Left forelimb (tissue), 1 donor: ENCODE measurements around the gene PSKH1.
"Not testable (repeated sequence)": the region's sequence is repeated elsewhere in the genome, so short reads cannot be mapped to it uniquely, and the experiment has no call there.

Experiments
- DNase-seq: peaks from one replicate; pipeline ENCODE4 v3.0.0-alpha.2; 2018; ENCODE audit warnings: low spot score

PSKH1 gene

DNA sequence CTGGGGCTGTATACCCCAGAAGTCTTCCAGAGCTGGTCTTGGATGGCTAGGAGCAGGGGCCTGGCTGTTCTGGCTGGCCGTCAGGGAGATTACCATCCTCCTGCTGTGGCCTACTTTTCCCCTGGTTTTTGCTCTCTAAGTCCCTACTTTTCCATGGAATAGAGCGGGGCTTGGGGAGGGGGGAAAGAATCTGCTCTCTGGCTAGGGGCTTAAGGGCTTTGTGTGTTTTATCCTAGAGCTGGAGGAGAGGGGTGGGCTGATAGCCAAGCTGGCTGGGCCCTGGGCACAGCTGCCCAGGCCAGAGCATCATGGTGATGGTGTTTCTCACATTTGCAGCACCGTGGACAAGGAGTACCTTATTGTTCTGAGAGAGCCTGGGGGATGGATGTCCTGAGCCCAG is 4.7 kb upstream of the PSKH1 start:
- no peak for DNase-seq

DNA sequence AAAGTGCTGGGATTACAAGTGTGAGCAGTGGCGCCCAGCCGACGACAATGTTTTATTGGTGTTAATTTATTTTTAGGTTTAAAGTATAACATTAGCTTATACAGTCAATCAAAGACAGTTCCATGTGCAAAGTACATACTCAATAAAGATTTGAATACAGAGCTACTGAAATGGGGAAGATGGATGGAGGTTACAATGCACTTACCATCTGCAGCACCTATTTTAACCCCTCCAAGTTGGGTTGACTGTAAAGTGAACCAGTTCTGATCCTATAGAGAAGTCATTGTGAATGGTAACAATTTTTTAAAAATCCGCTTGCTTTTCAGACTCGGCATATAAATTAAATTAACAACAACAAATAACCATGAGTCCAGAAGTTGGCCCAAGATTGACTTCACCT is 679 bp upstream of the PSKH1 start:
- DNase-seq = no peak

DNA sequence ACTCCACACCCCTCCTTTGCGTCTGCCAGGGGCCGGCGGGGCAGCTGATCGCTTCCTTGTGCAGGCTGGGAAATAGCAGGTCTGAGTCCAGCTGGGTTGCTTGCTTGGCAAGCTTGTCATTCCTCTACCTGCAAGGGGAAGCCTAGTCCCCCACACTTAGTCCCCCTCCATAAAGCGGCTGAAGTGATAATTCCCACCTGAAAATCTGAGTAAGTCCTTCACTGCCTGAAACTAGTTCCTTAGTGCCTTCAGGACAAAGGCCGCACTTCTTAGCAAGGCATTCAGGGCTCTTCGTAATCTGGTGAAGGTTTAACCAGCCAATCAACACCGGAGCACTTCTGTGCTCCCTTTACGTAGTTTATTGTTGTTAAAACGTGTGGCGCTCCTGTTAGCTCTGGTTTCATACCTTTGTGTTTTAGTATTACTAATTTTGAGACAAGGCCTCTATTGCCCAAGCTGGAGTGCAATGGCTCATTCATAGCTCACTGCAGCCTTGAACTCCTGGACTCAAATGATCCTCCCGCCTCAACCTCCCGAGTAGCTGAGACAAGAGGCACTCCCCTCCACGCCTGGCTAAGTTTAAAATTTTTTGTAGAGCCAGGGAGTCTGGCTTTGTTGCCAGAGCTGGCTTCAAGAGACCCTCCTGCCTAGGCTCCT is 817 bp downstream of the PSKH1 start:
- no peak for DNase-seq

DNA sequence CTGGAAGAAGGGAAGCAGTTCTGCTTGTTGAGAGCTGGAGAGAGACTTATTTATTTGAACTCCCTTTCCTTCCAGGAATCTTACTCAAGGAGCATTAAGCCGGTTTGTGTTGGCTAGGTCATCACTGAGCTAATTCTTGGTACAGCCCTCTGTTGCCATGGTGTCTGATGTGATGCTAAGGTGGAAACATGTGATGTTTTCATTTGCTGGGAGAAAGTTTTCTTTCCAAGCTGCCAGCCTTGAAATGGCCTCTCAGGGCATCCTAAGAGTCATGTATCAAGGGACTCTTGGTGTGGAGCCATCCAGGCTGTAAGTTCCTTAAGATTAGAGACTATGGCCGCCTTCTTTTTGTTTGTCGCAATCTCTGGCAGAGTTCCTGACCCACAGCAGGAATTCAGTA is 4.2 kb downstream of the PSKH1 start:
- no peak for DNase-seq

DNA sequence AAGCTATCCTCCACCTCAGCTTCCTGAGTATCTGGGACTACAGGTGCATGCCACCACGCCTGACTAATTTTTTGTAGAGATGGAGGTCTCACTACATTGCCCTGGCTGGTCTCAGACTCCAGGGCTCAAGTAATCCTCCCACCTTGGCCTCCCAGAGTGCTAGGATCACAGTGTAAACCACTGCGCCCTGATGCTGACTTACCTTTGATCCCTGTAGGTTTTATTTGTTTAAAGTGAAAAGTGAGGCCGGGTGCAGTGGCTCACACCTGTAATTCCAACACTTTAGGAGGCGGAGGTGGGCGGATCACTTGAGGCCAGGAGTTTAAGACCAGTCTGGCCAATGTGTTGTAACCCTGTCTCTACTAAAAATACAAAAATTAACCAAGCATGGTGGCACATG is 8.7 kb downstream of the PSKH1 start:
- DNase-seq = no peak

DNA sequence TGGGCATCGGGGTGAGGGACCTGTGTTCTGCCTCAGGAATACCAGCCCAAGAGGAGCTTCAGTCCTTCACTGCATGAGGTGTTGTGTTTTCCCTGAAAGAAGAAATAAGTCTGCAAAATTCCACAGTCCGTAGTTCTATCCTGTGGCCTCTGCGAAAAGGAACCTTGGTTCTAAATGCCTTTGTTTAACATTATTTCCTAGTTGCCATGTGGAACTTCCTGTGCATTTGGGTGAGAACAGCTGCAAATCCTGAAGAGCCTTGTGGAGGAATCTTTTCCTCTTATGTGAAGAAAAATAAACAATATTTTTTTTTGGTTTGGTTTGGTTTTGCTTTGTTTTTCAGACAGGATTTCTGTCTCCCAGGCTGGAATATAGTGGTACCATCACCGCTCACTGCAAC is 9.8 kb downstream of the PSKH1 start:
- no peak for DNase-seq

DNA sequence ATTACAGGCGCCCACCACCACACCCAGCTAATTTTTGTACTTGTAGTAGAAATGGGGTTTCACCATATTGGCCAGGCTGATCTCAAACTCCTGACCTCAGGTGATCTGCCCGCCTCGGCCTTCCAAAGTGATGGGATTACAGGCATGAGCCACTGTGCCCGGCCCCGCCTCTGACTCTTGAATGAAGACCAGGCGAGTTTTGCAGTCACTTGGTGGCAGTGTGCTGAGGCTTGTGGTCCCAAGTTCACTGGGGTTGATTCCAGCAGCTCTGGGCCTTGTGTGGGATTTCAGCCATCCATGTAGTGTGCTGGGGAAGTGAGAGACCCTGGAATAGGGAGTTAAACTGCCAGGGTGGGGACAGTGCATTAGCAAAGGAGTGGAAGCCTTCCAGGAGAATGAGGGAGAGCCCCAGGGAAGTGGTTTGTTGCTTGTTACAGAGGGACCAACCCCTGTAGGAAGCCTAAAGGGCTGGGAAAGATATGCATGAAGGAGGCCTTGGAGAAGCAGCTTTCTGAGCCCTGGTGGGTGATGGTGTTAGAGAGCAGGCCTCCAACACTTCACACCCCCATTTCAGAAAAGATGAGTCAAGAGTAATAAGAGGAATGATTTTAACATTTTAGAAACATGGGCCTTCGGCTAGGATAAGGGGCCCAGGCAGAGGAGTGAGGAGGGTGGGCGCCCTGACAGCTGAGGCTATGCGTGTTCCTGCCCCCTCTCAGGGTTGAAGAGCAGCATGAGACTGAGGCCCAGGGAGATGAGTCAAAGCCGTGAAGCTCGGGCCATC is 14.5 kb downstream of the PSKH1 start:
- no peak for DNase-seq

DNA sequence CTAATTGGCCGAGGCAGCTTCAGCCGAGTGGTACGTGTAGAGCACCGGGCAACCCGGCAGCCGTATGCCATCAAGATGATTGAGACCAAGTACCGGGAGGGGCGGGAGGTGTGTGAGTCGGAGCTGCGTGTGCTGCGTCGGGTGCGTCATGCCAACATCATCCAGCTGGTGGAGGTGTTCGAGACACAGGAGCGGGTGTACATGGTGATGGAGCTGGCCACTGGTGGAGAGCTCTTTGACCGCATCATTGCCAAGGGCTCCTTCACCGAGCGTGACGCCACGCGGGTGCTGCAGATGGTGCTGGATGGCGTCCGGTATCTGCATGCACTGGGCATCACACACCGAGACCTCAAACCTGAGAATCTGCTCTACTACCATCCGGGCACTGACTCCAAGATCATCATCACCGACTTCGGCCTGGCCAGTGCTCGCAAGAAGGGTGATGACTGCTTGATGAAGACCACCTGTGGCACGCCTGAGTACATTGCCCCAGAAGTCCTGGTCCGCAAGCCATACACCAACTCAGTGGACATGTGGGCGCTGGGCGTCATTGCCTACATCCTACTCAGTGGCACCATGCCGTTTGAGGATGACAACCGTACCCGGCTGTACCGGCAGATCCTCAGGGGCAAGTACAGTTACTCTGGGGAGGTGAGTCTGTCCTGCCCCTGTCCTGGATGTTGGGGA is 16.1 kb downstream of the PSKH1 start:
- no peak for DNase-seq

DNA sequence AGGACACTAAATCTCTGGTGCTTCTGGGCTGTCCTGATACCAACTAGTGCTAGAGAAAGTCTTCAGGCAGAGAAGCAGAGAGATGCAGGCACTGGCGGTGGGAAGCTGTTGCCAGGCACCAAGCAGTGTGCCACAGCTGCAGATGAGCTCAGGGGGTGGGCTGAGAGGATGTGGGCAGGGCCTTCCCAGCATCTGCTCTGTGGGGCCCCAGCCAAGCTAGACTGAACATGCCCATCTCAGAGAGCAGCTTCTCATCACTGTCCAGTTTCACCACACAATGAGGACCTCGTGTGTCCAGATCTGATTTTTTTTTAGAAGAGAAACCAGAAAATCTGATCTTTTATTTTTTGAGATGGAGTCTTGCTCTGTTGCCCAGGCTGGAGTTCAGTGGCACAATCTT is 17.1 kb downstream of the PSKH1 start:
- no peak for DNase-seq

DNA sequence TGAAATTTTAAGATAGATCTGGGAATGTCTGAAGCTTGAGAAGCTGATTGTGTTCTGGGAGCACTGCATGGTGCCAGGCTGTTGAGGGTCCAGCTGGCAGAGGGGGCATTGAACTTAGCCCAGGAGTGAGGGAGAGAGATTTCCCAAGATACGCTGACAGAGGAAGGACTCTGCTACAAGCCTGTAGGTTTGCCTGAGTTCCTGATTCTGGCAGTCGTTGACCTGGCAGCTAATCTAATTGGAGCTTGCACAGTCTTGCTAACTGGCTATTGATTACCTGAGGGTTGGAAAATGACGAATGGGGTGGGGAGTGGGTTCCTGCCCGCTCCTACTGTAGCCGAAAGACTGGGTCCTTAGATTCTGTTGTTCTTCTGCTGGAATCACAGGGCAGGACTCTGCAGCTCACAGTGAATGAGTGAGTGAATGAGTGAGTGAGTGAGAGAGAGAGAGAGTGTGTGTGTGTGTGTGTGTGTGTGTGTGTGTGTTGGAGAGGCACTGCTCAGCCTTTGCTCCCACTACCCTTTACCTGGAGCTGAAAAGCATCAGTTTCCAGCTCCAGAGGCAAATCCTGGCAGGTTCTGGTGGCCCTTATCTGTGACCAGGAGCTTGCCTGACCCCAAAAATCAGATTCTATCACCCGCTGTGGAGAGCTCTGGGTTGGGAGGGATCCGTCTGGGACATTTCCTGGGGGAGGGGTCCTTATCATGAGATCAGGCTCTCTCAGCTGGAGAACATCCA is 21.9 kb downstream of the PSKH1 start:
- DNase-seq = no peak

DNA sequence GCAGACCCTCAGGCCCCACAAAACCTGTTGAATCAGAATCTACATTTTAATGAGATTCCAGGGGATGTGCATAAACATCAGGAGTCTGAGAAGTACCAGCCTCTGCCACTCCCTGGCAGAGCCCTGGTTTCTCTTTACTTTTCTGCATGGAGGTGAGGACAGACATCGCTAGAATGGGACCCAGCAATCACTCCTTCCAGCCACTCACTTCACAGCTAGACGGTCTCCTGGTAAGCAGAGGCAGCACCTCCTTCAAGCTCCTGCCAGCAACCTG is 22.4 kb downstream of the PSKH1 start:
- not testable (repeated sequence) for DNase-seq

DNA sequence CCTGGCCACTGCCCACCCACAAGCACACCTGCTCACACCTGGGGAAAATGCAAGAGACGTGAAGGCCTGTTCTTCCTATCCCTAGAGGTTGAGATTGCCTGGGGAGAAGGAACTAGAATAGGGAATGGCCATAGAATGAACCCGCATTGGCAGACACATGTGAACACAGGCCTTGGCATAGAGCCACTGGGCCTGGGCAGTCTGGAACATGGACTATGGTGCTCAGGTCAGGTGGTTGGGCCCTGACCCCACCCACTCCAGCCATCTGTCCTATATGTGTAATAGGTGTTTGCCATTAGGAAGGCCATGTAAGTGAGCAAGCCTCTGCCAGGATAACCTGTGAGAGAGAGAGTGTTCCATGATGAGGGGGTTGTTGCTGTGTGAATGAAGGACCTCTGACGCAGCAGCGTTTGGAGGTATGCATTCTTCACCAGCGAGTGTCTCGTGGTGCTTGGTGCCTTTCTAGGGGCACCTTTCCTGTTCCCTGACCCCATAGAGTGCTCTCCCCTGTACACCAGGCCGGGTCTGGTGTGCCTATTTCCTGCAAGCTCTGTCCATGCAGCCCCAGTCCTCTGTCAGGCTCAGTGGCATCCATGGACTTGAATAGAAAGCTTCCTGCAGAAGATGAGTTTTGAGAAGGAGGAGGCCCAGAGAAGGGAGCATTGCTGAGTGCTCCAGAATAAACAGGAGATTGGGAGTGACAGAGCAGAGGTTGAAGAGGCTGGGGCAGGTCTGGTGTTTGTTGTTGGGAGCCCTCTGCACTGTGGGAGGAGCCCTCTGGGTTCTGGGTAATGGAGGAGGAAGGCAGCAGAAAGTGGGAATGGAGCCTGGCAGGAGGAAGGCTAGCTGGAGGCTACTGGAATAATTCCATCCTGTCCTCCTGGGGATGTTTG is 23.0 kb downstream of the PSKH1 start:
- no peak for DNase-seq

DNA sequence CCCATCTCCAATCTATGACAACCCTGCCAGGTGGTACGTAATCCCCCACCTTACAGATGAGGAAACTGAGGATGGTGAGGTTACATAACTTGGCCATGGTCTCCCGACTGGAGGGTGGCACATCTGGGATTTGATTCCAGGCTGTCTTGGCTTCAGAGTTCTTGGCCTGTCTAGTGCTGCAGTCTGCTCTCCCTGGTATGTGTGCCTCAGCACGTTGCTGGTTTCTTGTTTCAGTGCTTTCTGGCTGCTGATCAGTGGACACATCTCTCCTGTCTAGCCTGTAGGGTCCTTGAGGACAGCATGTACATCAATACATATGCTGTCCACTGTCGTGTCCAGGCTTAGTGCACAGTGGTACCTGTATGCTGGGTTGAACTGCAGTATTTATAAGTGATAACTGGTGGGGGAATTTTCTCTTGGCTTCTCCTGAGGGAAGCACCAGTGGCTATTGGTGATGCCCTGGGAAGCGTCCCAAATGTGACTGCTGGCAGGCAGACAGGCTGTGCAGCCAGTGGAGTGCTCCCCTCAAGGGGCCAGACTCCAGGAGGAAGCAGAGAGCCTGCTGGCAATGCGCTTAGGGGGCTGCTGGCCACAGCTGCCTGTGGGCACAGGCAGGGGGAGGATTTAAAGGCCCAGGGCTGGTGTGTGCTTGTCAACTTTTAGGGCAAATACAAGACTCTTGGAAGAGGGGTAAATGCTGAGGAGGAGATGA is 24.2 kb downstream of the PSKH1 start:
- no peak for DNase-seq

DNA sequence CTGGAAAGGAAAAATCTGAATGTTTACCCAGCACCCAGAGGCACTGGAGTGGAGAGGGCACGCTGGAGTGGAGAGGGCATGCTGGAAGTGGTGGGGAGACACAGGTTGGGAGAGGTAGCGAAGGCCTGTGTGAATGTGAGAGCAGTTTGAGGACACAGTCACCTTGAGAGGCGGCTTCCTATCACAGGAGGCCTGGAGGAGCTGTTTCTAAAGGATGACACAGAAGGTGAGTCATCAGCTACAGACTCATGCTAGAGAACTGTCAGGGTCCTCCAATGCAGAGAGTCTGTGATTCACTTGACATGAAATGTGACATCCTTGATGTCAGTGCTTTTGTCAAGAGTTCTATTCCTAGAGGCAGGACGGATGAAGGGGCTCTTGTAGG is 24.8 kb downstream of the PSKH1 start:
- DNase-seq = no peak

DNA sequence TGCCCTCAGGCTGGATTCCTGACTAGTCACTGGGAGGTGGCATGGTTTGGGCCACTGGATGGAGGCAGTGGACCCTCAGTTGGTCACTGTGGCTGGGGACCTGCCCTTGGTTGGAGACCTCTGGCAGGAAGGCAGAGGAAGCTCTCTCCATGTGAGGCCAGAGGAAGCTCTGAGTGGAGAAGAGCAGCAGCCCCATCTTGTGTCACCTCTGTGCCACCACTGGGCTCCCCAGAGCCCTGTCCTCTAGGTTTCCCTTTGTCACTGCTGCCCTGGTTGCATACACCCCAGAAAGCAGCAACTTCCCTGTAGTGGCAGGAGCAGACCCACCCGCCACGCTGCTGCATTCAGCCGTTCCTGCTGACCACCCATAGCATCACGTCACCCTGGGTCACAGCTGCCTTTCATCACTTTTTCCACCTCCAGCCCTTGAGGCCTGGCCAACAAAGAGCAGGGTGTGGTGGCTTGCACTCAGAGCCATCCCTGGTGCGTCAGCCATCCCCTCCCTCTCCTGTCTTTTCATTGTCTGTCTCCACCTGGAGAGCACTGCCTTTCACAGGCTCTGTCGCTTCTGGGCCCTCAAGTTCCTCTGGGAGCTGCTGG is 26.7 kb downstream of the PSKH1 start:
- DNase-seq = no peak

DNA sequence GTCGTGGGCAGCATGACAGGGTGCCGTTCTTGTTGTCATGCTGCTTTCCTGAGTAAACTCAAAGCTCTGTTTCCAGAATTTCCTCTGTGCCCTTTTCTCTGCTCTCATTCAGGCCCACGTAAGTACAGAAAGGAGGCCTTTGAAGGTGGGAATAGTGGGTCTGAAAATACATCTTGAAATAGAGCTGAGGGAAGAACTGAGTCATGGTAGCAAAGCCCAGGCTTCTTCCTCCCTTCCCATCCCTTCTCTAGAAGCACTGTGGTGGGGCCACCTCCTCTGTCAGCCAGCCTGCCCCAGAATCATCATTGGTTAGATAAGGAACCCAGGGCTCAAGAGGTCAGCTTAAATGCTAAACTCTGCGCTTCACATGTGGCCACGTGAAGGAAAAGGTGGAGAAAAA is 29.2 kb downstream of the PSKH1 start:
- no peak for DNase-seq

DNA sequence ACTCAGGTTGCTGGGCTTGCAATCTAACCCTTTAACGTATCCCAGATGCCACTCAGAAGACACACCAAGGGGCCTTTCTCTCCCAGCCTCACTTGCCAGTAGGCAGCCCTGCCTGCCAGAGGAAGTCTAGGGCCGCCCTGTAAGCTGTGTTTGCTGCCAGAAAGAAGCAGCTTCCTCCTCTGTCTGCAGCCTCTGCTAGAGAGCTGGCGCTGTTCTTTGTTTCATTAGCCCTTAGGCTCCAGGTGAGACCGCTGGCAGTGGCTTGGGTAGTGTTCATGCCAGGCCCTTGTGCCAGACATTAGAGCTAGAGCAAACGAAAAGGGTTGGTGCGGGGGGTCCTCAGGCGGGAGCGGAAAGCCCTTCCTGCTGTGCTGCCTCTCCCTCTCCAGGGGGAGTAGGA is 29.7 kb downstream of the PSKH1 start:
- DNase-seq = no peak

DNA sequence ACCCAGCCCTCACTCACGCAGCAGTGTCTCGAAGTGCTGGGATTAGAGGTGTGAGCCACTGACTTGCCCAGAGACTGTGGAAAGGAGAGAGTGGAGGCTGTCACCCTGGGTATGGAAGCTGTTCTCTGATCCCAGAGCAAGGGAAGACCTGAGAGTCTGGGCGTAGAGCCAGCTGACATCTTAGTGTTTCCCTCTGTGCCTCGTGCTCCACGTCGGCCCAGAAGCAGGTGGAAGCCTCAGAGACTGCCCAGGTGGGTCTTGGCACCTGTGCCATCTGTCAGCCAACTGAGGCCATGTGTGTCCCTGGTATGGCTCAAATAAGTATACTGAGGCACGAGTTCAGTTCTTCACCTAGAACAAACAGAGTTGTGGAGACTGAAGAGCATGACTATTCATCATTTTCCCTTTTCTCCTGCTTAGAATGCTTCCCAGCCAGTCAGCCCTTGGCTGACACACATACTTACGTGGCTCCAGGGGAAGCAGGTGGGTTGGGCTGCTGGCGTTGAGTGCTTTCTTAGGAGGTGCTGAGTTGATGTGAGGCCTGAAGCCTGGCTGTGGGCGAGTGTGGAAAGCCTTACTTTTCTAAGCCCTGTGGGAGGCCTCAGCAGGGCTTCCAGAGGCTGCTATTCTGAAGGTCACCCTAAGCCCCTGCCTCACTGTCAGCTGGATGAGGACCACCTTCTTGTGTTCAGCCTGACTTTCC is 30.5 kb downstream of the PSKH1 start:
- DNase-seq = no peak

DNA sequence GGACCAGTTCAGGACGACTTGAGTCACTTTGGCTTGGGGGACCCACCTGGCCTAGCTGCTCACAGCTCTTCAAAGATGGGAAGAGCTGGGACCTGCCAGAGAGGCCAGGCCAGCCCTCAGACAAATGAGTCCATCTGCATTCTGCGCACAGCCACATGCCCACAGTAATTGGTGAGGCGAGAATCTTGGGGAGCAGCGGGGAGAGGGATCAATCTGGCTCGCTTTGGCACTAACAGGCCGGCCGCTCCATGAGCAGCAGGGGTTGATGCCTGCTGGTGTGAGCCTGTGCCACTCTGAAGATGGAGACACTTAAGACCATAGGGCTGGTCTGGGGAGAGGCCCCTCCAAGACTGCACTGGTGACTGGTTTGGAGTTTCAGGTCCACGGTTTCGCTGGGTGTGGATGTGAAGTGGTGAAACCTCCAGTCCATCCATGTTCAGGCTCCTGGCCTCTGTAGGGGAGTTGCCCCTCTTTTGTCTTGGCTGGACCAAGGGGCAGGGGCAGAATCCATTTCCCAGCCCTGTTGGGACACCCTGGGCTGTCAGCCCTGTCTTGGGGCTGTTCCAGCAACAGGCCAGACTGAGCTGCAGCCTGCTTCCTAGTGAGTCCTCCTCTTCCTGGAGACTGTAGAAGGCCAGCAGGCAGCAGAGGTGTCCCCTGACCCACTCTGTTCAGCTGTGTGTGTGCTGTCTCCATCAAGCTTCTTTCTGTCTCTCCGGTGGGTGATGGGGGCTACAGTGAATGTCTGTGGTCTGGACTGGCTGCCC is 31.3 kb downstream of the PSKH1 start:
- DNase-seq = no peak
